CD4-positive, alpha-beta T cell treated with Interleukin-1 beta for 1 hour (primary cell): ENCODE data around the gene FGR.
A peak's percentile ranks its signal among the peaks of the same experiment; 100 is the strongest.

Experiments
- DNase-seq, 2 donors: peaks; one replicate each; pipeline ENCODE4 v3.0.0-alpha.2; 2020 to 2022

FGR gene

DNA sequence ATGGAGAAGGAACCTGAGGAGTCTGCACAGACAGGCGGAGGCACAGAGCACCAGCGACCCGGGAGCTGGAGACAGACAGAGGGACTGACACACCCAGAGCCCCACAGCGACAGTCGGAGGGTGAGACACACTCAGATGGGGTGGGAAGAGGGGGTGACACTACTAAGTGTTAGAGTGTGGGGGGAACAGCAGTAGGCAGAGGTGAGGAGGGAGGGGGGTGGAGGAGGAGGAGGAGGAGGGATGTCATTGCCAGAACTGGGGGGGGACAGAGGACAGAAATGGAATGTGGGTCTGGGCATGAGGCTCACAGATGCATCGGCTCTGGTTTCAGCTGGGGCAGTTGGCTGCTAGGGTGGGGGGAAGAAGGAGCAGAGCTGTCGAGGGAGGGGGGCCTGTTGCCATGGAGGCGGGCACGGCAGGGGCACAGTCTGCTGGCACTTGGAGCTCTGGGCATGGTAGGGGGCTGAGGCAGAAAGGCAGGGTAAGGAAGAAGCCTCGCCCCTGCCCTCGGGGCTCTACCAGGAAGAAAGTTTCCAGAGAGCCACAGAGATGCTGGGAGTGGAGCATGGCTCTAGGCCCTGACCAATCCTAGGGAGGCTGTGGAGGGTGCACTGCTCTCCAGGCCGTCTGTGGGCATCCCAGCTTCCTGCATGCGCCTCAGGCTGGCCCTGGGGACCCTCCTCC lies 68.4 kb downstream of the FGR start:
- DNase-seq = no peak

- no peak for DNase-seq
Observed at GRCh38 chr1:27564710-27565649, 70.0 kb downstream of the FGR start.

DNA sequence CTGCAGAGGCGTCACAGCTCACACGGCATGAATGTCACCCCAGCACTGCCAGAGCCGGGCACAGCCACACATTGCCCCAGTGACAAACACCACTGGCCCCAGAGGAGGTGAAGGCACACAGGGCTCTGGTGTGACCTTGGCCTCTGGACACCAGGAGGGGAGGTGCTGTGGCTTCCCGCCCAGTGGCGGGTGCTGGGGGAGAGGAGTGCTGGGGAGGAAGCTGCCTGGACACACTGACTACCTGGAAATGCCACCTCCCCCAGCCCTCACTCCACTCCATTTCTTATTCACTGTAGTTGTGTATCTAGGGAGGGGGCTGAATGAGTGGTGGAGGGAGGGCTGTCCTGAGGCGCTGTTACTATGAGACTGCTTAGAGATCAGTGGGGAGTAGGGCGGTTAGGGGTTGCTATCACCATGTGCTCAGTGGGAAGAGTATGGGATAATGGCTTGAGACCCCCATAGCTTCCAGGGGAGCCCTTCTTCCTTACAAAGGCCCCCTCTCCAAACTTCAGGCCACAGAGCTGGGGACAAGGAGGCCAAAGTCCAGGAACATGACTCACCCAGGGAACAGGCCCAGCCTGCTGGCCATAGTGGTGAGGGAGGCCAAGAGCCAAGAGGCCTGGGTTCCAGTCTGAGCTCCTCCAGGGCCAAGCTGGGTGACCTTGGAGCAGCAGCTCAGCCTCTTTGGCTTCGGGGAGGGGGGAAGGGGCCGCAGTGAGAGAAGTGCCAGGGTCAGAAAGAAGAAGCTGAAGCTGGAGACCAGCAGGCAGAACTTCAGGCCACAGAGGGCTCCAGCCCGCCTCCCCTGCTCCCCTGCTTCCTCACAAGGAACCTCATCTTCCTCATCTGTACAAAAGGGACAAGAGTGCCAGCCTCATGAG lies 71.2 kb downstream of the FGR start:
- peak in 1 of 2 donors; percentile 12 for DNase-seq

GRCh38 chr1:27563341-27563590 lies 71.7 kb downstream of the FGR start:
- no peak for DNase-seq

GRCh38 chr1:27562534-27563340 lies 72.2 kb downstream of the FGR start:
- DNase-seq = no peak
